Right lobe of liver (tissue), 6 donors: ENCODE results near the gene MEX3A. TPM values are rescaled to one million over a fixed set of nuclear protein-coding genes. Genes with fewer than 3 reads are reported as not detected.

ENCODE experiments used
- ATAC-seq, 4 donors: fragments of 200-7000 bp; cut with Tn5 transposase; one replicate each; pipeline ENCODE4 v1.9.1; 2020; ENCODE audit warnings: mild to moderate bottlenecking in 4 of 4, moderate library complexity in 4 of 4
- DNase-seq, 3 donors: peaks; one replicate each; pipeline ENCODE4 v3.0.0-alpha.2; 2020
- H3K27ac ChIP-seq, 3 donors: fragments of 200-600 bp; one replicate each; pipeline ENCODE4 v1.8.0; 2022
- H3K27me3 ChIP-seq, 2 donors: fragments of 200-600 bp; one replicate each; pipeline ENCODE4 v1.8.0; 2022
- H3K36me3 ChIP-seq, 4 donors: fragments of 200-600 bp; sonication (generic) in 1 of 4; one replicate each; pipeline versions ENCODE4 v1.5.1 to v1.8.0; 2017 to 2022; ENCODE audit warnings: control low read depth in 1 of 4
- H3K4me1 ChIP-seq, 4 donors: fragments of 200-600 bp; sonication (generic) in 1 of 4; one replicate each; pipeline versions ENCODE4 v1.5.1 to v1.8.0; 2017 to 2022; ENCODE audit warnings: control low read depth in 1 of 4
- H3K4me3 ChIP-seq, 3 donors: fragments of 200-600 bp; one replicate each; pipeline ENCODE4 v1.8.0; 2022
- H3K9me3 ChIP-seq, 4 donors: fragments of 200-600 bp; sonication (generic) in 1 of 4; one replicate each; pipeline versions ENCODE4 v1.5.1 to v1.8.0; 2017 to 2022; ENCODE audit warnings: control low read depth in 1 of 4
- POLR2A ChIP-seq: fragments of 450-650 bp; IDR thresholded peaks from one replicate; pipeline ENCODE4 v1.6.1; 2017; ENCODE audit warnings: antibody characterized with exemption, mild to moderate bottlenecking
- WGBS: methylation state at CpG from one replicate; pipeline ENCODE4 v1.1.6; 2018; ENCODE audit warnings: low coverage, low lambda C conversion rate; ENCODE audit not compliant: insufficient coverage; ENCODE audit errors: missing lambda C conversion rate; 5-methylcytosine and 5-hydroxymethylcytosine counted together
- intact Hi-C, 2 donors: fragments of 100-400 bp; cut with DNase I; formaldehyde crosslinking; loops; one replicate each; pipeline versions ENCODE4 v1.11.2 to v1.14.1; 2022
- total RNA-seq, 6 experiments: library from RNA; depleted of rRNA in 2 of 6; stranded (reverse); fragments of >200 nt in 2 of 6; fragmentation: NEBNext Ultra II Directional in 3 of 6; extraction: Animal tissue kit (Norgen Biotek cat#: 25700) in 3 of 6; gene quantifications; one replicate each; pipeline versions ENCODE4 v1.1.0 to v1.2.4, GENCODE V29; 2016 to 2023
- TF ChIP-seq, protein P1 (sequence below), 4 donors: fragments of 200-600 bp in 3 of 4; fragments of 450-650 bp in 1 of 4; IDR thresholded peaks; one replicate each; pipeline versions ENCODE4 v1.5.1 to v1.8.0; 2016 to 2022; ENCODE audit warnings: antibody characterized with exemption in 4 of 4, mild to moderate bottlenecking in 2 of 4
- donor health status: DM: no; HTN: yes; CAD: no.
- donor health status: DM: no; HTN: no; CAD: no.
- donor health status: DM: no; HTN: no; CAD: no.
- donor health status: DM: no; HTN: yes; CAD: no.
- donor health status: DM: no; HTN: yes; CAD: no.

The MEX3A gene
- total RNA-seq, 6 experiments from 2014 or later: 0.35 to 1.4 (median 0.83) TPM

DNA sequence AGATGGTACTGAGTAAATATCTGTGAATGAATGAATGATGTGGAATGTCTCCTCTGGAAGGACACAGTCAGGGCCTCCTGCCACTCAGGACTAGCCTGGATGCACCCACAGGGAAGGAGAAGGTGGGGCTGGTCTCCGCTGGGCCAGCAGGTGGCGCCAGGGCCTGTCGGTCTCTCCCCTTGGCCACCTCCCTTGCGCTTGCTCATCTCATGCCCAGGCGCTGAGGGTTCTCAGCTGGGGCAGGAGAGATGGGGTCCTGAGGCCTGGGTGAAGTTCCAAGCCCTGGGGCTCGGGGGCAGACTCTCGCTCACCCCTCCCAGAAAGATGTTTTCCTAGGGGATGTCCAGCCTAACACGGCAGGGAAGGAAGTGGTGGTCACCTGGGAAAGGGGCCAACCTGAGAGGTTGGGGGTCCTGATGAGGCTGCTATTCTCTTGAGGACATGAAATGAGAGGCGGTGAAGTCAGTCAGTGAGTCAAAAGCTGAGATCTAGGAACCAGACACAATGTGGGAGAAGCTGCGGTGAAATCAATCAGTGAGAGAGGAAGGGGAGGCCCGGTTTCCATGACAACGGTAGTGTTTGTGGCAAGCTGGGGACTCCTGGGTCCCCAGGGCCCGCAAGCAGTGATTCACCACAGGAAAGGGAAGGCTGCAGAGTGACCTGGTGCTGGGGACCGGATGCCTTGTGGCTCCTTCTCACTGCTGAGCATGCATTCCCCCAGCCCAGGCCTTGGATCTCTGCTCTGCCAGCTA, 14.6 kb upstream of the MEX3A start:
- H3K4me1 ChIP-seq: peaks cover 0 to 7% (median under 1%) of the 10 kb centered on the region in 4 donors
- intact Hi-C loops: loop anchor here (2.0 to 5.0 kb wide), 2 partner anchors 30 to 35 kb away; no protein-coding TSS in a partner anchor
- no peak overlapping the region for H3K27ac ChIP-seq
- H3K36me3 ChIP-seq: no peaks in the 10 kb centered on the region
- peak; percentile 87 to 88 (median 87) for DNase-seq
- H3K4me3 ChIP-seq: no peak overlapping the region
- H3K9me3 ChIP-seq: no peaks in the 10 kb centered on the region
- H3K27me3 ChIP-seq: no peaks in the 10 kb centered on the region
- WGBS: 10% methylated on average over 6 of the region's 14 CpGs
- ATAC-seq: peak; percentile 96 to 99 (median 98)
- TF ChIP-seq, protein P1, sequence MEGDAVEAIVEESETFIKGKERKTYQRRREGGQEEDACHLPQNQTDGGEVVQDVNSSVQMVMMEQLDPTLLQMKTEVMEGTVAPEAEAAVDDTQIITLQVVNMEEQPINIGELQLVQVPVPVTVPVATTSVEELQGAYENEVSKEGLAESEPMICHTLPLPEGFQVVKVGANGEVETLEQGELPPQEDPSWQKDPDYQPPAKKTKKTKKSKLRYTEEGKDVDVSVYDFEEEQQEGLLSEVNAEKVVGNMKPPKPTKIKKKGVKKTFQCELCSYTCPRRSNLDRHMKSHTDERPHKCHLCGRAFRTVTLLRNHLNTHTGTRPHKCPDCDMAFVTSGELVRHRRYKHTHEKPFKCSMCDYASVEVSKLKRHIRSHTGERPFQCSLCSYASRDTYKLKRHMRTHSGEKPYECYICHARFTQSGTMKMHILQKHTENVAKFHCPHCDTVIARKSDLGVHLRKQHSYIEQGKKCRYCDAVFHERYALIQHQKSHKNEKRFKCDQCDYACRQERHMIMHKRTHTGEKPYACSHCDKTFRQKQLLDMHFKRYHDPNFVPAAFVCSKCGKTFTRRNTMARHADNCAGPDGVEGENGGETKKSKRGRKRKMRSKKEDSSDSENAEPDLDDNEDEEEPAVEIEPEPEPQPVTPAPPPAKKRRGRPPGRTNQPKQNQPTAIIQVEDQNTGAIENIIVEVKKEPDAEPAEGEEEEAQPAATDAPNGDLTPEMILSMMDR (IDR thresholded peaks at IDR 0.05): peak; percentile 93 to 98 (median 98)
- TF ChIP-seq POLR2A: no peak

DNA sequence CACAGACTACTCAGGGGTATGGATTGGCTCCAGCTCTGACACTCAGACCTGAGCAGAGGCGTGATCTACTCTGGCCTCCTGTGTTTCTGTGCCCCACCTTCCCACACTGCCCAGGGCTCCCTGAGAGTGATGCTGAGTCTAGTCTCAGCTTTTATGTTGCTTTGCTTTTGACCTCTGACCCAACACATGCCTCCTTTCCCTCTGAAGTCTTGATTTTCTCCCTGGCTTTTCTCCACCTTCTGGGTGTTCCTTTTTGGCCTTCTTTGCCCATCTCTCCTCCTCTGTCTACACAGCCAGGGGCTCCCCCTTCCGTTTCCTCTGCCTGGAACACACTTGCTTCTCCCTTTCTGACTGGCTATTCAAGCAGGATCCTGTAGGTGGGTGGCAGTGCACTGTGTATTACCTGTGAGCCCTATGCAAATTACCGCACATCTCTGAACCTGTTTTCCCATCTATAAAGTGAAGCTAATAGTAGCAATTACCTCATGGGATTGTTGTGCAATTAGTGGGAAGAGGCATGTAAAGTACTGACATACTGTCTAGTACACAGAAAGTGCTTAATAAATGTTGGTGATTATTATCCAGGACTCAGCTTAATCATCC, 13.7 kb upstream of the MEX3A start:
- H3K27ac ChIP-seq: no peak overlapping the region
- intact Hi-C loops: loop anchor here (2.0 to 5.0 kb wide), 2 partner anchors 31 to 36 kb away; no protein-coding TSS in a partner anchor
- no peaks in the 10 kb centered on the region for H3K9me3 ChIP-seq
- no peak for ATAC-seq
- H3K36me3 ChIP-seq: no peaks in the 10 kb centered on the region
- no peak for TF ChIP-seq POLR2A
- TF ChIP-seq, protein P1 (IDR thresholded peaks at IDR 0.05): no peak
- no peaks in the 10 kb centered on the region for H3K27me3 ChIP-seq
- no peak overlapping the region for H3K4me3 ChIP-seq
- peaks cover 0 to 7% (median under 1%) of the 10 kb centered on the region in 4 donors for H3K4me1 ChIP-seq
- no peak for DNase-seq
- WGBS: 85% methylated on average over 3 of the region's 3 CpGs

DNA sequence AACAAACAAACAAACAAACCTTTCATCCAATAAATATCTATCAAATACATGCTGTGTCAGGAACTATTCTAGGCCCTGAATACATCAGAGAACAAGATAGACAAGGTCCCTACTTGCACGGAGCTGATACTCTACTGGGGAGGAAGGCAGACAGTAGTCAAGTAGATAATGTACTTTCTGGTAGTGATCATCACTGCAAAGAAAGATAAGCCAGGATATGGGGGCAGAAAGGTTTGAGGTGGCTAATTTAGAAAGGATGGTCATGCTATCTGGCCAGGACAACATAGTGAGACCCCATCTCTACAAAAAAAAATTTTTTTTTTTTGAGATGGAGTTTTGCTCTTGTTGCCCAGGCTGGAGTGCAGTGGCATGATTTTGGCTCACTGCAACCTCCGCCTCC, 9.3 kb upstream of the MEX3A start:
- no peak for TF ChIP-seq POLR2A
- TF ChIP-seq, protein P1 (IDR thresholded peaks at IDR 0.05): no peak
- no peak for DNase-seq
- Histone ChIP-seq H3K36me3 (no peaks in the 10 kb centered on the region), H3K9me3 (no peaks in the 10 kb centered on the region), H3K4me3 (no peak overlapping the region), H3K4me1 (peaks cover 0 to 9% (median 3%) of the 10 kb centered on the region in 4 donors), H3K27ac (no peak overlapping the region), H3K27me3 (no peaks in the 10 kb centered on the region)
- 59% methylated on average over 2 of the region's 2 CpGs for WGBS
- intact Hi-C loops: no loop called here
- no peak for ATAC-seq

DNA sequence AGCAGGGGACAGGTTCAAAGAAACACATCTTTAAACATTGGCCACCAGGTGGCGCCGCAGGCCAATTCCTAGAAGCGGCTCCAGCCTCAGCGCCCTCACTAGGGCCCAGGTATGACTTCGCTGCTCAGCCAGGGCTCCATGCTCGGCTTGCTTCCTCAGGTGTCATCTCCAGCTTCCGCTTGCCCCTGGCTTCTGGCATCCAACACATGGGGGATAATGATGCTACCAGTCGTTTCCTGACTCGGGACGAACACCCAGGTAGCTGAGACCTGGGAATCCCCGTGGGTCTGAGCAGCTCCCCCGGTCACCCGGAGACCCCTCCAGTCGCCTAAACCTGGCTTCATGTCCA, 8.5 kb upstream of the MEX3A start:
- Histone ChIP-seq H3K27me3 (no peaks in the 10 kb centered on the region), H3K36me3 (no peaks in the 10 kb centered on the region), H3K27ac (no peak overlapping the region), H3K4me1 (peaks cover 0 to 13% (median 6%) of the 10 kb centered on the region in 4 donors), H3K9me3 (no peaks in the 10 kb centered on the region), H3K4me3 (no peak overlapping the region)
- intact Hi-C loops: no loop called here
- DNase-seq (peak; percentile 87 to 88 (median 87)), ATAC-seq (peak; percentile 77 to 84 (median 82))
- WGBS: 92% methylated on average over 2 of the region's 14 CpGs
- no peak for TF ChIP-seq POLR2A
- TF ChIP-seq, protein P1 (IDR thresholded peaks at IDR 0.05): peak; percentile 73 to 88 (median 82)
